A549 (cell line): ENCODE measurements around the gene LPIN3. TPM values are rescaled to one million over a fixed set of nuclear protein-coding genes. Genes with fewer than 3 reads are reported as not detected.

Experiments used
- ATAC-seq, 2 experiments: fragments of 200-7000 bp in 1 of 2; fragments of >200 bp in 1 of 2; cut with Nextera tagmentation in 1 of 2; cut with Tn5 transposase in 1 of 2; 3 replicates each; pipeline versions ENCODE4 v1.8.0 to v1.9.1; 2018 to 2020; ENCODE audit warnings: mild to moderate bottlenecking in 1 of 2, moderate library complexity in 1 of 2
- CTCF ChIA-PET: fragments of 300-600 bp; sonication (Branson Sonifier 250); formaldehyde crosslinking; extraction: SDS; loops from one replicate; lab custom pipeline; 2021; ENCODE audit warnings: antibody characterized with exemption, inconsistent platforms; lab: Yijun Ruan, JAX
- POLR2A ChIA-PET: fragments of 350-600 bp; formaldehyde crosslinking; extraction: SDS; loops from one replicate; lab custom pipeline; 2021; ENCODE audit warnings: antibody characterized with exemption, inconsistent platforms; lab: Yijun Ruan, JAX
- DNase-seq, 2 experiments: peaks; one replicate each; pipeline versions ENCODE4 v3.0.0 to v3.0.0-alpha.2; 2011 to 2016; ENCODE audit warnings: low read depth in 1 of 2, low spot score in 1 of 2
- FAIRE-seq: peaks from 2 replicates; lab custom pipeline; 2011; peaks lifted over from hg19 to GRCh38; lab: Jason Lieb, UNC
- H3K27ac ChIP-seq, 2 experiments: fragments of >200 bp; sonication (Bioruptor Twin); formaldehyde crosslinking; 3 replicates each; pipeline ENCODE4 v1.5.1; 2016 to 2017
- H3K4me1 ChIP-seq: fragments of >200 bp; sonication (Bioruptor Twin); formaldehyde crosslinking; 3 replicates; pipeline ENCODE4 v1.6.1; 2016
- H3K4me2 ChIP-seq: fragments of >200 bp; sonication (Bioruptor Twin); formaldehyde crosslinking; 3 replicates; pipeline ENCODE4 v1.6.1; 2016
- H3K4me3 ChIP-seq: fragments of >200 bp; sonication (Bioruptor Twin); formaldehyde crosslinking; 3 replicates; pipeline ENCODE4 v1.5.1; 2016
- H3K9me3 ChIP-seq: fragments of >200 bp; sonication (Bioruptor Twin); formaldehyde crosslinking; 3 replicates; pipeline ENCODE4 v1.6.1; 2016
- BHLHE40 ChIP-seq: IDR thresholded peaks from 2 replicates; pipeline ENCODE4 v1.6.1; 2012; ENCODE audit warnings: low read depth, low read length, inconsistent platforms
- CHD2 ChIP-seq: fragments of 150-350 bp; IDR thresholded peaks from 2 replicates; pipeline ENCODE4 v1.6.1; 2014; ENCODE audit warnings: low read length; ENCODE audit not compliant: partially characterized antibody
- ESRRA ChIP-seq: fragments of 150-350 bp; IDR thresholded peaks from 2 replicates; pipeline ENCODE4 v1.6.1; 2014; ENCODE audit warnings: mild to moderate bottlenecking, low read length, borderline replicate concordance
- FOXS1 ChIP-seq: fragments of 250-450 bp; sonication (Bioruptor Pico); IDR thresholded peaks from 2 replicates; pipeline ENCODE4 v1.5.0; 2020; ENCODE audit warnings: mild to moderate bottlenecking, moderate library complexity
- HOXA7 ChIP-seq: fragments of 250-450 bp; sonication (Bioruptor Pico); IDR thresholded peaks from 2 replicates; pipeline ENCODE4 v1.5.0; 2020; ENCODE audit warnings: mild to moderate bottlenecking, moderate library complexity
- JUN ChIP-seq, 2 experiments: fragments of >200 bp; sonication (Bioruptor Twin); formaldehyde crosslinking; IDR thresholded peaks; 2 replicates in 1 of 2; 3 replicates in 1 of 2; pipeline ENCODE4 v1.6.1; 2016 to 2017
- KDM1A ChIP-seq: fragments of 200-600 bp; sonication (generic); IDR thresholded peaks from 2 replicates; pipeline ENCODE4 v1.6.1; 2016; ENCODE audit warnings: low read depth, mild to moderate bottlenecking
- KDM5A ChIP-seq: fragments of 200-600 bp; sonication (generic); IDR thresholded peaks from 2 replicates; pipeline ENCODE4 v1.6.1; 2016; ENCODE audit warnings: antibody characterized with exemption, mild to moderate bottlenecking
- MAZ ChIP-seq: fragments of 150-350 bp; IDR thresholded peaks from 2 replicates; pipeline ENCODE4 v1.6.1; 2014; ENCODE audit warnings: antibody characterized with exemption, low read depth, low read length, borderline replicate concordance
- MYC ChIP-seq: IDR thresholded peaks from 2 replicates; pipeline ENCODE4 v1.6.1; 2012; ENCODE audit warnings: mild to moderate bottlenecking, inconsistent platforms, low read length, improper control_type of control experiment, borderline replicate concordance
- PHF8 ChIP-seq: fragments of 200-600 bp; sonication (generic); IDR thresholded peaks from 2 replicates; pipeline ENCODE4 v1.6.1; 2016; ENCODE audit warnings: low read depth, mild to moderate bottlenecking, antibody characterized with exemption, moderate library complexity, borderline replicate concordance
- POLR2A ChIP-seq: IDR thresholded peaks from 2 replicates; pipeline ENCODE4 v1.6.1; 2012; ENCODE audit warnings: mild to moderate bottlenecking, low read length
- RCOR1 ChIP-seq: fragments of 150-350 bp; IDR thresholded peaks from 2 replicates; pipeline ENCODE4 v1.6.1; 2014; ENCODE audit warnings: antibody characterized with exemption, low read length, low read depth
- WGBS: methylation state at CpG from one replicate; pipeline ENCODE4 v1.1.6; 2017; ENCODE audit errors: missing lambda C conversion rate; 5-methylcytosine and 5-hydroxymethylcytosine counted together
- polyA plus RNA-seq, 4 experiments: library from polyadenylated mRNA; depleted of rRNA in 3 of 4; stranded (reverse); fragments of >200 nt; fragmentation: RNase III in 1 of 4; extraction: RNeasy Plus Mini Kit Qiagen cat#74134 plus additional on column Dnase treatment in 1 of 4; gene quantifications; 2 replicates in 3 of 4; 3 replicates in 1 of 4; pipeline ENCODE4 v1.2.3, GENCODE V29; 2011 to 2017
- TF ChIP-seq, protein P1 (sequence below): IDR thresholded peaks from 2 replicates; pipeline ENCODE4 v1.6.1; 2012
- TF ChIP-seq, protein P2 (sequence below): fragments of >200 bp; sonication (Bioruptor Twin); formaldehyde crosslinking; IDR thresholded peaks from 3 replicates; pipeline ENCODE4 v1.6.1; 2016
- TF ChIP-seq, protein P3 (sequence below): fragments of 450-650 bp; IDR thresholded peaks from 2 replicates; pipeline ENCODE4 v1.6.1; 2014; ENCODE audit warnings: antibody characterized with exemption

LPIN3 gene
- polyA plus RNA-seq, 2 of the 4 experiments (the other 2 are of a cell fraction): 6.3 to 14.4 TPM

DNA sequence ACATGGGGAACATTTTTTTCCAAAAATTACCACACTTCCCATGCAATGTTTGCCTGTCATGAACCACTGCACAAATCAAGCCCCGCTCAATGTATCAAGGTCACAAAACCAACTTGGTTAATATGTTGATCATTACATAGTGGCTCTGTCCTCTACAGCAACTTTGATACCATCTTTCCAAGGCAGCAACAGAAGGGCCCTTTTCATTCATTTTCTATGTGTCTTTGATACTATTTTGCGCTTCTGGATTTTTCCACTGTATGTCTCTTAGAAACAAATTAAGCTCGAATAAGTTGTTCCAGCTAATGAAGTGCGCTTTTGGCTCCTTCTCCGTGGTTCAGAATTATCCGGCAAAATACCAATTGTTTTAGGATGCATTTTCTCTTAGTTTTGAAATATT is 24.6 kb upstream of the LPIN3 start (continued):
- TF ChIP-seq CHD2 (no peak), FOXS1 (CRISPR knock-in tag) (no peak), ESRRA (no peak)
- TF ChIP-seq, protein P1, sequence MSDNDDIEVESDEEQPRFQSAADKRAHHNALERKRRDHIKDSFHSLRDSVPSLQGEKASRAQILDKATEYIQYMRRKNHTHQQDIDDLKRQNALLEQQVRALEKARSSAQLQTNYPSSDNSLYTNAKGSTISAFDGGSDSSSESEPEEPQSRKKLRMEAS: no peak

DNA sequence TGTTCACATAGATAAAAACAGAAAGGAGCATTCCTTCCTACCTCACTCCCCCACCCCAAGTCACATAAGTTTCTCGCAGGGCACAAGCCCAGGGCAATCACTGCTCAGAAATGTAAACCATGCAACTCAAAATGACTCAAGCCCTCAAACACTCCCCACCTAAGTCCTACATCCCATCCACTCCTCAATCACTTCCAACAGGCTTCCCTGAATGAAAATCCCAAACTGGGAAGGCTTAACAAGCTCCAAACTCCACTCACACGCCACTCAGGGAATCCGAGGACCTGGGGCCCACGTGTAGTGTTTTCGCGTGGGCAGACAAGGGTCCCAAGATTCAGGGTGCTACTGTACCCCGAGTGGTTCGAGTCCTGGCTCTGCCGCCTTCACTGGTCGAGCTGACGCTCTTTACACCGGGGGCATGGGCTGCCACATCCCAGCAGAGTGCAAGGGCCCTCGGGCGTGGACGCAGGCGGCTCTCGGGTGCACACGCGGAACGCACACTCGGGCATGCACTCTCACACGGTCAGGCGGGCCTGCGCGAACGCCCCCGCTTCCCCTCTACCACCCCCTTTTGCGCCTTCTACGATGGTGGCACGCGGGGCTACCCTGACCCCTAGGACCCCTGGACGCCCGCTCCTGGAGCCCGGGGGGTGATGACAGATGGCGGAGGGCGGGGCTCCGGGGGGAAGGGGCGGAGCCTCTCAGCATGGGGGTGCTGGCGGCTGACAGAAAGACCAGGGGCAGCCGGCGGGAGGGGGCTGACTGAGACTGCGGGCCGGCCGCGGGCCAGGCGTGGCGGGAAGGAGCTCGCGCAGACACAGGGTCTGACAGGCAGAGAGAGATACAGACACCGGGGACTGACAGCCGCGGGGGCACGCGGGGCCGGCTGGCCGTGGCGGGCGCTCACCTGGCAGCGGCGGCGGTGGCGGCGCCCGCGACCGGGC is 23.7 kb upstream of the LPIN3 start:
- CTCF ChIA-PET: interaction anchor here (2.1 to 3.3 kb wide), 2 partner anchors 23 to 144 kb away, joined by 4 to 19 read pairs; partner anchors contain the start of gene LPIN3
- Histone ChIP-seq H3K4me3 (peak overlapping the region; percentile 73), H3K9me3 (no peaks in the 10 kb centered on the region), H3K4me1 (peaks cover 18% of the 10 kb centered on the region; the same call in 2 of the 3 replicates), H3K4me2 (peak overlapping the region; percentile 84), H3K27ac (peak overlapping the region; percentile 71 to 87)
- TF ChIP-seq JUN (IDR thresholded peaks at IDR 0.05) (peak in 1 of 2 experiments; percentile 15; a peak in 1 of 5 replicates), KDM1A (no peak), PHF8 (peak; percentile 44; the same call in 1 of the 2 replicates), BHLHE40 (no peak)
- TF ChIP-seq, protein P1: peak; percentile 61
- FAIRE-seq: no peak
- POLR2A ChIA-PET: no interaction called here
- WGBS: 4% methylated on average over 23 of the region's 66 CpGs
- peak; percentile 65 to 80 for ATAC-seq
- peak; percentile 27 to 87 for DNase-seq

DNA sequence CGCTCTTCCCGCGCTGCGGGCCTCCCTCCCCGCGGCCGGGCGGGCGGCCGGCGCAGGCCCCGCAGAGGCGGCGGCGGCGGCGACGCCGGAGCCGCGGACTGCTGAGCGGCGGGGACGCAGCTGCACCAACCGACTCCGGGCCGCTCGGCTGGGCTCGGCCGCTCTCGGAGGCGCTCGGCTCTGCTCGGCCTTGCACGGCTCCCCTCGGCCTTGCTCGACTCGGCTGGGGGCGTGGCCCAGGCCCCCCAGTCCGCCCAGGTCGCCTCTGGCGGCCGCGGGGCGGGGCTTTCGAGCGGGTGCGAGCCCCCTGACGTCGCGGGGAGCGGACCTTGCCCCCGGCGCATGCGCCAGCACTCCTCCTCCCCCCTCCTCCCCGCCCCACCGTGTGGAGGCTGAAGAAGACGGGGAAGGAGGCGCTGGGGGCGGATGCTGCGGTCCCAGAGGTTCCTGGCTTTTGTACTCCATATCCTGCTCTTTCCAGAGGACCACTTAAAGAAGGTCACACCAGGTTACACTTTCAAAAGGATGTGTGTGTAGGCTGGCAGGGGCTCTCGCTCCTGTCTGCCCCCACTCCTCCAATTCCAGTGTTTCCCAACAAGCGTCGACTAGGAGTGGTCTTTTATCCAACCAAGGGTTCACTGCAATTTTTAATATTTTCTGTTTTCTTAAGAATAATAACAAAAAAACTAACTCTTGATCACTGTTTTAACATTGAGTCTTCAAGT is 22.9 kb upstream of the LPIN3 start, which contains the start of gene ZHX3:
ZHX3 (minus strand) TSS at position 186 of the 725 bp plus-strand sequence. CDS start 112,815 bp downstream, outside the sequence.
- Histone ChIP-seq H3K9me3 (no peaks in the 10 kb centered on the region), H3K27ac (peak within 1 kb of the TSS; percentile 74 to 87), H3K4me1 (peaks cover 20% of the 10 kb centered on the region; the same call in 2 of the 3 replicates), H3K4me3 (peak within 1 kb of the TSS; percentile 73), H3K4me2 (peak within 1 kb of the TSS; percentile 84)
- DNase-seq (peak; percentile 90 to 94), FAIRE-seq (no peak), ATAC-seq (peak; percentile 94 to 99)
- ChIA-PET CTCF (interaction anchor here (1.3 to 3.3 kb wide), 3 partner anchors 17 to 145 kb away, joined by 3 to 19 read pairs (median 4); partner anchors contain the start of gene LPIN3), POLR2A (no interaction called here)
- no peak for TF ChIP-seq KDM5A
- peak; percentile 32; the same call in 1 of the 2 replicates for TF ChIP-seq PHF8
- TF ChIP-seq MYC: 0 out of 2 replicates have a peak, but pooled peaks have one; percentile 33
- TF ChIP-seq, protein P1: peak; percentile 48
- no peak for TF ChIP-seq HOXA7
- peak; percentile 69; the same call in 1 of the 2 replicates for TF ChIP-seq MAZ
- TF ChIP-seq, protein P2, sequence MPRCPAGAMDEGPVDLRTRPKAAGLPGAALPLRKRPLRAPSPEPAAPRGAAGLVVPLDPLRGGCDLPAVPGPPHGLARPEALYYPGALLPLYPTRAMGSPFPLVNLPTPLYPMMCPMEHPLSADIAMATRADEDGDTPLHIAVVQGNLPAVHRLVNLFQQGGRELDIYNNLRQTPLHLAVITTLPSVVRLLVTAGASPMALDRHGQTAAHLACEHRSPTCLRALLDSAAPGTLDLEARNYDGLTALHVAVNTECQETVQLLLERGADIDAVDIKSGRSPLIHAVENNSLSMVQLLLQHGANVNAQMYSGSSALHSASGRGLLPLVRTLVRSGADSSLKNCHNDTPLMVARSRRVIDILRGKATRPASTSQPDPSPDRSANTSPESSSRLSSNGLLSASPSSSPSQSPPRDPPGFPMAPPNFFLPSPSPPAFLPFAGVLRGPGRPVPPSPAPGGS: peak; percentile 33; the same call in 1 of the 3 replicates
- peak; percentile 84 for TF ChIP-seq POLR2A
- TF ChIP-seq, protein P3, sequence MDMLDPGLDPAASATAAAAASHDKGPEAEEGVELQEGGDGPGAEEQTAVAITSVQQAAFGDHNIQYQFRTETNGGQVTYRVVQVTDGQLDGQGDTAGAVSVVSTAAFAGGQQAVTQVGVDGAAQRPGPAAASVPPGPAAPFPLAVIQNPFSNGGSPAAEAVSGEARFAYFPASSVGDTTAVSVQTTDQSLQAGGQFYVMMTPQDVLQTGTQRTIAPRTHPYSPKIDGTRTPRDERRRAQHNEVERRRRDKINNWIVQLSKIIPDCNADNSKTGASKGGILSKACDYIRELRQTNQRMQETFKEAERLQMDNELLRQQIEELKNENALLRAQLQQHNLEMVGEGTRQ: no peak
- no peak for TF ChIP-seq RCOR1
- WGBS: 8% methylated on average over 13 of the region's 64 CpGs
